ENCODE data around the gene CDX1. TPM values are rescaled to one million over a fixed set of nuclear protein-coding genes. Genes with fewer than 3 reads are reported as not detected.

The CDX1 gene
- total and polyA plus RNA-seq, 2 of the 8 experiments (the other 6 are each of a cell fraction or from before 2014, with no cell fraction given): not detected

DNA sequence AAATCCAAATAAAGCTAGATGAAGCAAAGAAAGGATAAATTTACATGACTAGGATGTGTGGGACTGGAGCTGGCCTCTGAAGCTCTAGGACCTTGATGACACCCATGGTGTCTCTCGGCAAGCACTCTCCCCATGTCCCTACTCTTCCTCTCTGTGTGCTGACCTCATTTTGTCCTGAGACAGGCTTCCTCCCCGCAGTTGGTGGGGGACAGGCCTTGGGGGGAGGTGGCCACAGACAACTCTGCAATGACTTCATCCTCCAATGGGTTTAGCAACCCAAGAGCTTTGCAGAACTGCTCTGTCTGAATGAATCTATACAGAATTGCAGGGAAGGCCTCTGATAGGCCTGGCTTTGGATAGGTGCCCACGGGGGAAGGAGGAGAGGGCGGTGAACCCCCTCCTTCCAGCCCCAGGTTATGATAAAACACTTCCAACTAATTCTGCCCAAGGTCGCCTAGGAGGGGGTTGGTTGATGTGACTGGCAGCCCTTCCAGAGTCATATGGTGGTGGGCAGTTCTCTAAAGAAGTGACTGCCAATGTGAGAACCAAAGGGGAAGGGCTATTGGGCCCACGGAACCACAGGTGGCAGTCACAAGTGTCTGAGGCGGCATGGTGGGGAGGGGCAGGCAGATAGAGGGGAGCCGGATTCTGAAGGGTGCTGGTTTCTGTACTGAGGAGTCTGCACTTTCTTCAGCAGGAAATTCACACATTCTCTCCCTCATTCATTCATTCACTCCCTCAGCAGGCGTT is 29.3 kb downstream of the CDX1 start:
- no peak overlapping the region for H4K91ac ChIP-seq (replicated peaks; ENCODE audit: insufficient read length, low read length)
- FAIRE-seq (no peak), DNase-seq (ENCODE audit: low read depth in 1 of 2, low spot score in 2 of 2) (no peak)
- ChIA-PET CTCF (ENCODE audit: partially characterized antibody) (interaction anchor here (0.6 to 23.7 kb wide), 7 partner anchors 18 to 77 kb away, joined by 3 to 302 read pairs (median 4); no protein-coding TSS in a partner anchor), POLR2A (ENCODE audit: partially characterized antibody) (interaction anchor here (1.0 kb wide), 1 partner anchor 15 kb away, joined by 3 read pairs; no protein-coding TSS in a partner anchor)
- H3K27me3 ChIP-seq (replicated peaks in 1 of 4; ENCODE audit: control insufficient read depth in 3 of 4, extremely low read depth in 1 of 4, insufficient read depth in 3 of 4, low read length in 3 of 4): peaks cover under 1 to 19% (median 16%) of the 10 kb centered on the region in 4 experiments
- H3K27ac ChIP-seq (ENCODE audit: low read depth, low read length): no peak overlapping the region
- H2BK12ac ChIP-seq (ENCODE audit: low read depth, low read length): no peak overlapping the region
- H2AFZ ChIP-seq (ENCODE audit: low read length): no peak overlapping the region
- no peak overlapping the region for H2AK5ac ChIP-seq (ENCODE audit: low read depth, low read length)
- no peak overlapping the region for H3K14ac ChIP-seq (ENCODE audit: insufficient read length)
- no peak overlapping the region for H3K4me3 ChIP-seq (ENCODE audit: extremely low read depth in 1 of 4, insufficient read depth in 2 of 4, low read depth in 3 of 4, low read length in 4 of 4)
- H4K20me1 ChIP-seq (replicated peaks in 1 of 2; ENCODE audit: control insufficient read depth in 1 of 2, insufficient read depth in 2 of 2, low read length in 2 of 2): no peaks in the 10 kb centered on the region
- no peaks in the 10 kb centered on the region; the same call in 1 of the 2 replicates for H3K23me2 ChIP-seq (ENCODE audit: low read depth, low read length)
- no peaks in the 10 kb centered on the region for H3K36me3 ChIP-seq (ENCODE audit: control insufficient read depth in 2 of 4, insufficient read depth in 4 of 4, low read length in 3 of 4)
- H3K9ac ChIP-seq (replicated peaks in 1 of 4; ENCODE audit: extremely low read depth in 1 of 4, low read depth in 3 of 4, low read length in 3 of 4): no peak overlapping the region
- no peak overlapping the region for H4K5ac ChIP-seq (ENCODE audit: insufficient read length, low read depth, low read length)
- H3K4me2 ChIP-seq (ENCODE audit: insufficient read depth in 1 of 2, low read depth in 2 of 2, low read length in 2 of 2): no peak overlapping the region
- H3K4me1 ChIP-seq (replicated peaks in 1 of 4; ENCODE audit: control insufficient read depth in 3 of 4, insufficient read depth in 4 of 4, low read length in 3 of 4): peaks cover 0 to 2% (median 0%) of the 10 kb centered on the region in 4 experiments; a peak in 1 of 7 replicates
- no peak overlapping the region for H2BK15ac ChIP-seq (ENCODE audit: low read length)
- 83% methylated on average over 9 of the region's 9 CpGs; no CpG with 5 or more reads in 1 of the 2 experiments for WGBS, 2 experiments (ENCODE audit: extremely low coverage in 1 of 2, insufficient coverage in 1 of 2, insufficient read length in 1 of 2, insufficient replicate concordance in 2 of 2, low coverage in 1 of 2, low lambda C conversion rate in 2 of 2, missing lambda C conversion rate in 1 of 2)
- H4K8ac ChIP-seq (ENCODE audit: extremely low read depth, insufficient read depth, low read length): no peak overlapping the region
- no peaks in the 10 kb centered on the region for H3K9me3 ChIP-seq (ENCODE audit: insufficient read depth in 2 of 2, low read depth in 1 of 2, low read length in 1 of 2)
- no peak overlapping the region for H2BK20ac ChIP-seq (ENCODE audit: low read length)
- no peak overlapping the region for H3K23ac ChIP-seq (ENCODE audit: insufficient read length)
- H3K56ac ChIP-seq (replicated peaks; ENCODE audit: insufficient read length, low read depth, low read length): no peak overlapping the region
- no peak overlapping the region for H2BK5ac ChIP-seq (ENCODE audit: low read depth, low read length)
- H2BK120ac ChIP-seq (replicated peaks; ENCODE audit: low read depth, low read length): no peak overlapping the region
- H3K79me1 ChIP-seq (ENCODE audit: low read depth, low read length): no peaks in the 10 kb centered on the region
- TF ChIP-seq POLR2A (IDR thresholded peaks at IDR 0.05; ENCODE audit: control extremely low read depth in 1 of 2, low read depth in 2 of 2, low read length in 2 of 2) (no peak), CREB1 (IDR thresholded peaks at IDR 0.05) (no peak), EGR1 (IDR thresholded peaks at IDR 0.05; ENCODE audit: borderline replicate concordance, low read depth, low read length) (no peak)
- H3K79me2 ChIP-seq (ENCODE audit: control insufficient read depth in 1 of 2, insufficient read depth in 2 of 2, low read length in 2 of 2): no peaks in the 10 kb centered on the region
- H3K4ac ChIP-seq (replicated peaks; ENCODE audit: insufficient read length, low read depth, low read length): no peak overlapping the region
- H3K18ac ChIP-seq (ENCODE audit: extremely low read depth, low read length): no peak overlapping the region

Measured in H1 (cell line).